HL-60 (cell line): ENCODE measurements around the gene TULP4.

Experiments used
- DNase-seq, 2 experiments: peaks; one replicate each; pipeline ENCODE4 v3.0.0-alpha.2; 2010 to 2020; ENCODE audit warnings: low read depth in 1 of 2, low spot score in 1 of 2
- H3K27ac ChIP-seq: fragments of 250-450 bp; sonication (Bioruptor Pico); replicated peaks from 2 replicates; pipeline ENCODE4 v1.5.1; 2020; ENCODE audit warnings: mild to moderate bottlenecking, moderate library complexity
- H3K27me3 ChIP-seq: fragments of 250-450 bp; sonication (Bioruptor Pico); 2 replicates; pipeline ENCODE4 v1.5.1; 2021; ENCODE audit warnings: mild to moderate bottlenecking, moderate library complexity; ENCODE audit not compliant: insufficient read depth, poor library complexity, severe bottlenecking
- H3K4me3 ChIP-seq: replicated peaks from 2 replicates; pipeline ENCODE4 v1.5.1; 2011; ENCODE audit warnings: mild to moderate bottlenecking, control low read depth, low read length; ENCODE audit not compliant: insufficient read depth
- CTCF ChIP-seq: IDR thresholded peaks from one replicate; pipeline ENCODE4 v1.5.1; 2011; ENCODE audit warnings: low read length, control low read depth, inconsistent platforms; ENCODE audit not compliant: insufficient read depth
- GABPA ChIP-seq: IDR thresholded peaks from 2 replicates; pipeline ENCODE4 v1.6.1; 2012; ENCODE audit warnings: low read depth
- POLR2AphosphoS5 ChIP-seq: IDR thresholded peaks from 2 replicates; pipeline ENCODE4 v1.6.1; 2012; ENCODE audit warnings: low read depth
- REST ChIP-seq: IDR thresholded peaks from 2 replicates; pipeline ENCODE4 v1.6.1; 2012; ENCODE audit warnings: low read depth; ENCODE audit not compliant: insufficient replicate concordance
- SPI1 ChIP-seq: IDR thresholded peaks from 2 replicates; pipeline ENCODE4 v1.6.1; 2012; ENCODE audit warnings: low read depth, mild to moderate bottlenecking, borderline replicate concordance

TULP4 gene

GRCh38 chr6:158324136-158324535, 11.9 kb downstream of the TULP4 start:
- Histone ChIP-seq H3K4me3 (no peak overlapping the region), H3K27ac (no peak overlapping the region), H3K27me3 (no peaks in the 10 kb centered on the region)
- TF ChIP-seq CTCF (no peak), GABPA (no peak), POLR2AphosphoS5 (no peak)
- DNase-seq: no peak

- TF ChIP-seq POLR2AphosphoS5: no peak
- TF ChIP-seq GABPA: no peak
- TF ChIP-seq REST: no peak
- TF ChIP-seq CTCF: no peak
- no peak for TF ChIP-seq SPI1
- DNase-seq: no peak
- Histone ChIP-seq H3K4me3 (no peak overlapping the region), H3K27me3 (no peaks in the 10 kb centered on the region), H3K27ac (no peak overlapping the region)
Measured at GRCh38 chr6:158327211-158327610, 14.9 kb downstream of the TULP4 start.

- Histone ChIP-seq H3K27me3 (no peaks in the 10 kb centered on the region), H3K4me3 (no peak overlapping the region), H3K27ac (no peak overlapping the region)
- no peak for DNase-seq
- TF ChIP-seq GABPA: no peak
Measured at GRCh38 chr6:158328952-158329351, 16.7 kb downstream of the TULP4 start.

GRCh38 chr6:158329531-158329930, 17.3 kb downstream of the TULP4 start:
- DNase-seq: no peak
- Histone ChIP-seq H3K27me3 (no peaks in the 10 kb centered on the region), H3K27ac (no peak overlapping the region), H3K4me3 (no peak overlapping the region)
- TF ChIP-seq REST (no peak), CTCF (no peak), GABPA (no peak), POLR2AphosphoS5 (no peak), SPI1 (no peak)
